C4-2B (cell line): ENCODE results near the gene HOXC13.

ENCODE experiments used
- H3K27ac ChIP-seq: fragments of 450-650 bp; 2 replicates; pipeline ENCODE4 v1.5.1; 2017
- ZFX ChIP-seq: fragments of 450-650 bp; IDR thresholded peaks from 2 replicates; pipeline ENCODE4 v1.6.1; 2017
- TF ChIP-seq, protein P1 (sequence below): fragments of 450-650 bp; conservative IDR thresholded peaks from 2 replicates; pipeline ENCODE4 v1.5.1; 2017; ENCODE audit warnings: mild to moderate bottlenecking

HOXC13 gene

DNA sequence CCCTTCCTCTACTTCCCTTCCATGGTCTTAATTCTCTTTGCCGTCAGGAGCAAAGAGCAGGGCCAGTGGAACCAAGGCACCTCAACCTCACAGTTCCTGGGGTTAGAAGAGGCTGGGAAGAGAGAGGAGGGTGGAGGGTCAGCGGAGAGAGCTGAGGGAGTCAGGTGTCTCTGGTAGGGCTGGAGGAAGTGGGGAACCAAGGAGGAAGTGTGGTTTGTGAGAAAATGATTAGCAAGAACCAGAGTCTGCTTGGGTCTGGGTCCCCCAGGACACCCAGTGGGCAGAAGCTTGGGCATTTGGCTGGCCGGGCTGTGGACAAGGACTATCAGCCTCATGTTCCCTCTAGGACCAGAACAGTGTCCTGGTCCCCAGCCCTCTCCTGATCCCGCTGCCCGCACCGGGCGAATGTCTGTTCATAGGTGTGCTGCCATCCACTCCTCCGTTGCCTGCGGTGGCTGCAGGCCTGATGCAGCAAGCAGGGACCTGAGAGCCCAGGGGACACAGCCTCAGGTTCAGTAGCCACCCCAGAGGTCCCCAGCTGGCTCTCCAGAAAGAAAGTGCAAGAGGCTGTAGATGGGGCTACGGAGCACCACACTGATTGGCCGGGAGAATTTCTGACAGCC is 18.4 kb downstream of the HOXC13 start:
- TF ChIP-seq ZFX = no peak
- TF ChIP-seq, protein P1, sequence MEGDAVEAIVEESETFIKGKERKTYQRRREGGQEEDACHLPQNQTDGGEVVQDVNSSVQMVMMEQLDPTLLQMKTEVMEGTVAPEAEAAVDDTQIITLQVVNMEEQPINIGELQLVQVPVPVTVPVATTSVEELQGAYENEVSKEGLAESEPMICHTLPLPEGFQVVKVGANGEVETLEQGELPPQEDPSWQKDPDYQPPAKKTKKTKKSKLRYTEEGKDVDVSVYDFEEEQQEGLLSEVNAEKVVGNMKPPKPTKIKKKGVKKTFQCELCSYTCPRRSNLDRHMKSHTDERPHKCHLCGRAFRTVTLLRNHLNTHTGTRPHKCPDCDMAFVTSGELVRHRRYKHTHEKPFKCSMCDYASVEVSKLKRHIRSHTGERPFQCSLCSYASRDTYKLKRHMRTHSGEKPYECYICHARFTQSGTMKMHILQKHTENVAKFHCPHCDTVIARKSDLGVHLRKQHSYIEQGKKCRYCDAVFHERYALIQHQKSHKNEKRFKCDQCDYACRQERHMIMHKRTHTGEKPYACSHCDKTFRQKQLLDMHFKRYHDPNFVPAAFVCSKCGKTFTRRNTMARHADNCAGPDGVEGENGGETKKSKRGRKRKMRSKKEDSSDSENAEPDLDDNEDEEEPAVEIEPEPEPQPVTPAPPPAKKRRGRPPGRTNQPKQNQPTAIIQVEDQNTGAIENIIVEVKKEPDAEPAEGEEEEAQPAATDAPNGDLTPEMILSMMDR = no peak
- H3K27ac ChIP-seq = no peak overlapping the region

DNA sequence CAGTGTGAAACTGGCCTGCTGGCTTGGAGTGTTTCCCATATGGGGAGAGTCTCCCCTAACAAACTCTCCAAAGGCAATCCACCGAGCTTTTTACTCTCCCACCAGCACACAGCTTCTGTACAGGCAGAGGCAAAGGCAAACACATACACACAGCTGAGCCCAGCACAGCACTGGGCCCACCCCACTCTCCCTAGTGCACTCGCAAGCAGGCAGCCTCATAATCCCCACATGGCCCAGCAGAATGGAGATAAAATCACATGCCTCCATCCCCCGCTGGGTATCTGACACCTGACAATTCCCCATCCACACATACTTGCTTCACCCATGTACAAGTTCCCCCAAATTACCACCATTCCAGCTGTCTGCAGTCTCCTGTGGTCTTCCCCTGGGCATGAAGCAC is 19.5 kb downstream of the HOXC13 start:
- H3K27ac ChIP-seq = no peak overlapping the region
- no peak for TF ChIP-seq ZFX

DNA sequence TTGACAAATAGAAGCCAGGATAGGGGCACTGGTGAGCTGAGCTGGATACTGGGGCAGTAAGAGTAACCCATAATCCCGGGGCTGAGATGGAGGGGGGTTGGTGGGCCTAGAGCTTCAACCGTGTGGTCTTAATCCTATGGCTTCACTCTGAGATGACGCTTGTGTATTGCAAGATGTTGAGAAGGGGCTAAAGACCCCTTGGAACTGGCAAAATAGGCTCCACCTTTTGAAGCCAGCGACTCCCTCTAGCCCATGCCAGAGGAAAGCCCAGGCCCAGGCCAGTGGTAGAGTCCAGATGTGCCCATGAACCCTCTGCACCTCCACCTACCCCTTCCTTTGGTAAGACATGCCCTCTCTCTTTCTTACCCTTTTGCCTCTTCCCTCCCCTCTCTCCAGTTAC is 20.7 kb downstream of the HOXC13 start:
- TF ChIP-seq, protein P1 = no peak
- TF ChIP-seq ZFX = no peak
- no peak overlapping the region for H3K27ac ChIP-seq

DNA sequence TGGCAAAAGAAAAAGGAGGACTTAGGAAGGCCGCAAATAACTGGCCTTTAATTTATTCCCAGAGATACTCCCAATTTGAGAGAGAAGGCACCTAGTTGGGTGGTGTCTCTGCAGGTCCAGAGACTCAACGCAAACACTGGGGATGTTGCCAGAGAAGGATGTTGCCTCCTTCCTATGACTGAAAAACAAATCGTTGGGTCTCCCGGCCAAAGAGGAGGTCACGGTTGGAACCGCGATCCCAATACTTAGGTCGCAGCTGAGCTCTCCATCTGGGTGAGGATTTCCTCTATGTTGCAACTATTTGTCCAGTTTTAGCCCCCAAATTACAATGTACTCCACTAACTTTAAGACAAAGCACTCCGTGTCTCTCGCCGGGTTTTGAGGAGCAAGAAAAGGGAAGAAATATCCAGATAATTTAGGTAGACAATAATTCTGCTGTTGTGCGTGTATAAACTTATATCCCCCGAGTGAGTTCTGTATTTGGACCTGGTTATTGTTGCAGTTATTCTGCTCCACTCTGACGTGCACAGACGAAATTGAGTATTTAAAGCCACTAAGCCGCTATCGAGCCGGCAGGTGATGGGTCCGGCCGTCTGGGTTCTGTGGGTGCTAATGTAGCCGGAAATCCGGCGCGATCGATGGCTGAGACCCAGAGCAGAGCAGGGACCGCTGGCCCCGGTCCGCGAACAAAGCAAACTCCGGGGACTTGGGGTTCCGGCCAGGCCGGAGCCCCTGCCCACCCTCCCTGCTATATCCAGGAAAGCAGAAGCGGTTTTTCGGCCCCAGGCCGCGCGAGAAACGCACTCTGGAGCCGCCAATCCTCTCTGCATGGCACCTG is 21.8 kb downstream of the HOXC13 start:
- TF ChIP-seq, protein P1 = no peak
- no peak for TF ChIP-seq ZFX
- H3K27ac ChIP-seq = no peak overlapping the region

DNA sequence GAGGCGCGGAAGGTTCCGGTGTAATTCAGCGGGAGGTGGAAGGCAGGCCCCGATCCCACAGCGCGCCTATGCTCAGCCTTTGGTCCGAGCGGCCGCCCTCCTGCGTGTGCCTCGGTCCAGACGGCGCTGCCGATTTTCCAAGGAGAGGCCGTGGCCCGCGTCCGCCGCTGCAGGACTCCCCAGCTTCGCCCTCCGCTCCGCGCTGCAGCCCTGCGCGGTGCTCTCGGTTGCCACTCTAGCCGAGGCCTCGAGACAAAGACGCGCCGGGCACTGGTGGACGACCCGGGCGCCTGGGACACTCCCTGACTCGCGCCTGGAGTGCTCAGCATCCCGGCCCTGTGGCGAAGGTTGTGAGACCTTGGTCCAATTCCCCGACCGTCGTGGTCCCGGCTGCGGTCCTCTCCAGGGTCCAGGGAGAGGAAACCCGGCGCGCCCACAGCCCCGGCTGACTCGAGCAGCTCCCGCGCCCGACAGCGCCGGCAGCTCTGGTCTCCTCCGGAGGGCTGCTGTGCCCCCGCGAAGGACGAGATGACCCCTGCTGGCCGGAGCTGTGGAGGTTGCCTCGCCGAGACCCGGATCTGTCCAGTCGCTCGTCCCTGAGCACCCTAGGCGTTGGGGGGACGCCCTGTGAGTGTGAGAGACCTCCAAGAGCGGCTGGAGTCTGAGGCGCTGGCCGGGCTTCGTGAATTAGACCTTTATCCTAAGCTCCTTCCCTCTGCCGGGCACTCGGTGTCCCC is 22.6 kb downstream of the HOXC13 start:
- TF ChIP-seq, protein P1 = no peak
- no peak for TF ChIP-seq ZFX
- no peak overlapping the region for H3K27ac ChIP-seq

DNA sequence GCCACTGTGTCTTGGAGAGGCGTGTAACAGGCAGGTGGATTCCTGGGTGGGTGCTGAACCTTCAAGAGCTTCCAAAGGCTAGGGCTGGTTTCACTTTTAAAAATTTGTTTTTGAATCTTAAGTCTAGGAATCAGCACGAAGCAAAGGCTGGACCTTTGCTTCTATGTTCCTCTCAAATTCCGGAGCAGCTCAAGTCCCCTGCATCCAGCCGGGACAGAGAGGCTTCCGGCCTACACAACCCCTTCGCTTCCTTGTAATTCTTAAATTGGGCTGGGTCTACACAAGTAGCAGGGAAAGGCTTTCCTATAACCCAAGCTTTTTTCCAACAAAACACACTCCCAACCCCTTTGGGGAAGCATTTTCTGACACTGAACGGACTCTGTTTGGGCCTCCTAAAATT is 24.4 kb downstream of the HOXC13 start:
- H3K27ac ChIP-seq = no peak overlapping the region
- TF ChIP-seq, protein P1 = no peak
- TF ChIP-seq ZFX = no peak

DNA sequence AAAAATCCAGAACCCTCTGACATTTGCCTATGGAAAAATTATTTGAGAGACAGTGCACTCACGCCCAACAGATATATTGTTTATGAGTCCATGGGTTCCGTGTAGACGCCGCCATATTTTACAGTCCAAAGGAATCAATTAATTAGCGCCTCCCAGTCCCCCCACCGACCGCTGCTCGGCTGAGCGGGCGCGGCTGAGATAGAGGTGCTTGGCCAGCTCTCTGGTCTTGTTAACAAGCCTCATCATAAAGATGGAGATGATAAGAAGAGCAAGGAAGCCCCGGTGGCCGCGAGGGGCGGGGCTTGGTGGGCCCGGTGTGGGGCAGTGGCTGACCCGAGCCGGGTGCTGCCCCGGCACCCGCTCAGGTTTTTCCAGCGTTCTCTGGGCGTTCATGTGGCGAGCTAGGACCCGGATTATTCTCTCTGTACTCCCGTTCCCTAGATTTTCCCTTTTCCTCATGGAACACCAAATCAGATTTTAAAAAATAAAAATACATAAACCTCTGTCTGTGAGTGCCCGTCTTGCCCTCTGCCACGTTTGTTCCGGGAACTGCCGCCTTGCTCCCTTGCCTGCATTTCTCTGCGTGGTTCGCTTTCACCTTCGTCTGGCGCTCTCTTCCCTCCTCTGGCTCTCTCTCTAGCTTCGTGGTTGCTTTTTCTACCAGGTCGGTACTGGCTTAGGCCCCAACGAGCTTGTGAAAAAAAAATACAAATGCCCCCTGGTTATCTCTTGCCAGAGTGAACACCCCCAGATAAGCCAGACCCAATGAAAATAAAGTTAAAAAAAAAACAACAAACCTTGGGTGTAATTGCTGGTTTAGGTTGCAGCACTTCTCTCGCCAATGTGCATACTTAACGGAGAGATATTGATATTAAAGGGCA is 25.0 kb downstream of the HOXC13 start:
- TF ChIP-seq ZFX = no peak
- TF ChIP-seq, protein P1 = no peak
- no peak overlapping the region for H3K27ac ChIP-seq
